SH-SY5Y (cell line): ENCODE results near the gene C2CD4C.

Experiments used
- GATA2 ChIP-seq: IDR thresholded peaks from 2 replicates; pipeline ENCODE4 v1.6.1; 2011; ENCODE audit warnings: mild to moderate bottlenecking, low read depth, low read length
- GATA3 ChIP-seq: IDR thresholded peaks from 2 replicates; pipeline ENCODE4 v1.6.1; 2011; ENCODE audit warnings: low read depth, mild to moderate bottlenecking, low read length, moderate library complexity

DNA sequence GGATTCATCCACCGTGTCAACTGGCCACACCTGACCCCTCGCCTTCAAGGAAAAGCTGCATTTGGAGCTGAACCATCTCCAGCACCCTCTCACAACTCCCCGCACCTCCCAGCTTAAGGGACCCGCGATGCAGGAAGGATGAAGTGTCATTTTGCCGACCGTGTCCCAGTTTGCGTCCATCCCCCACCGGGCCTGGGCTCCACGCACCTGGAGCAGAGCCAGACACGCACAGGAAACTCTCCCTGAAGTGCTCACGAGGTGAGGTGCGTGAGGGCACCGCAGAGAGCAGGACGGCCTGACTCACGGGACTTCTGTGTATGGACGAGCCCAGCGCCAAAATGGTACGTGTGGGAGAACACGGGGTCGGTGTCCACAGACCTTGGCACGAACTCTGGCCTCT, 44.7 kb upstream of the C2CD4C start:
- no peak for TF ChIP-seq GATA2
- no peak for TF ChIP-seq GATA3
